Stimulated activated CD8-positive, alpha-beta memory T cell treated with anti-CD3 and anti-CD28 coated beads, Interleukin-12 subunit alpha, Interleukin-12 subunit beta, amount 100 ng/mL, for 24 hours (primary cell): Measurements from ENCODE around the gene COL5A3.
"Not testable (repeated sequence)": the region's sequence is repeated elsewhere in the genome, so short reads cannot be mapped to it uniquely, and the experiment has no call there.

Experiments
- DNase-seq: peaks from one replicate; pipeline ENCODE4 v3.0.0-alpha.2; 2020; ENCODE audit errors: extremely low read depth

The COL5A3 gene

DNA sequence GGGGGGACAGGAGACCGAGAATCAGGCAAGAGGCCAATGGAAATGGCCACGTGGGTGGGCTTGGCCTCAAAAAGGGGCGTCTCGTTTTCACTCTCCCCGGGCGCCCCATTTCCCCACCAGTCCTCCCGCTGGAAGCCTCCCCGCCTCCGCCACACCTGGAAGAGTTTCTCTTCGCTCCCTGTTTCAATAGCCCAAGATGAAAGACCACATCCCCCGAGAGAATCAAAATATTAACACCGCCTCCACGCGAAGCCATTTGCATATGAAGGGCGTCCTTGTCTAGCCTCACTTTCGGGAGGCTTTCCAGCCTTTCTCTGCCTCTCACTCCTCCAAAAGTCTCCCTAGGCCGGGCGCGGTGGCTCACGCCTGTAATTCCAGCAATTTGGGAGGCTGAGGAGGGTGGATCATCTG is 73.3 kb downstream of the COL5A3 start:
- DNase-seq = no peak

- no peak for DNase-seq
Observed at GRCh38 chr19:9936326-9937000, 73.8 kb downstream of the COL5A3 start, which contains the start of gene OLFM2. Gene OLFM2 (minus strand): TSS chr19:9936515. CDS start chr19:9936366, 149 bp downstream.

DNA sequence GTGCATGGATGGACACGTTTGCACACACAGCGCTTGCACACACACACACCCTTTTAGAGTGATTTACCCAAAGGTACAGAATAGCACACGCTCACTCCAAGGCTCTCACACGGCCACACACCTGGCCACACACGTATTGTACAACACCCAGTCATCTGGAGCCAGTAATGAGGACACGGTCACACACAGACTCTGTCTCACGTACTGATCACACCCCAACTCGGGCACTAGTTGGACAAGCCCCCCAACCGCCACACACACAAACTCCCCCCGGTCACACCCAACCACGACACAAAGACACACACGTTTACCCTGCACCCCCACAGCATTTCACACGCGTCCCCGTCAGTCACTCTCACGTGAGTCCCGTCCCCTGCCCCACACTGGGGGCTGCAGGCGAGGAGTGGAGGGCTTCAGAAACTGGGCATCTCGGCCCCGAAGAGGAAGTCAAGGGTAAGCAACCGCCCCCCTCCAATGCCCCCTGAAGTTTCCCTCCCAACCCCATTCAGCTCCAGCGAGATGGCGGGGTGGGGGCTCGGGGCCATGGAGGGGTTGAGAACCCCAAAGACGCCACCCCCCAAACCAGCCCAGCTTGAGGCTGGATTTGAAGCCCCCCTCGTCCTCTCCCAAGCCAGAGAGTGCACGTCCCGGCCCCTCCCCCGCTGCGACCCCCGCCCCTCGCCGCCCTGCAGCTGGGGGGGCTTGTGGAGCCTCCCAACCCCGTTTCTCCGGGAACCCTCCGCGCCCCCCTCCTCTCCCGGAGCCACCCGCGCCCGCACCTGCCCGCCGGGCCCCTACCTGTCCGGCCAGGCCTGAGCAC is 74.6 kb downstream of the COL5A3 start:
- DNase-seq = no peak

GRCh38 chr19:9934132-9934950 is 76.0 kb downstream of the COL5A3 start:
- peak; percentile 56 for DNase-seq

- DNase-seq = no peak
Observed at GRCh38 chr19:9932835-9933234, 77.5 kb downstream of the COL5A3 start.

- DNase-seq = no peak
Observed at GRCh38 chr19:9931629-9932028, 78.7 kb downstream of the COL5A3 start.

DNA sequence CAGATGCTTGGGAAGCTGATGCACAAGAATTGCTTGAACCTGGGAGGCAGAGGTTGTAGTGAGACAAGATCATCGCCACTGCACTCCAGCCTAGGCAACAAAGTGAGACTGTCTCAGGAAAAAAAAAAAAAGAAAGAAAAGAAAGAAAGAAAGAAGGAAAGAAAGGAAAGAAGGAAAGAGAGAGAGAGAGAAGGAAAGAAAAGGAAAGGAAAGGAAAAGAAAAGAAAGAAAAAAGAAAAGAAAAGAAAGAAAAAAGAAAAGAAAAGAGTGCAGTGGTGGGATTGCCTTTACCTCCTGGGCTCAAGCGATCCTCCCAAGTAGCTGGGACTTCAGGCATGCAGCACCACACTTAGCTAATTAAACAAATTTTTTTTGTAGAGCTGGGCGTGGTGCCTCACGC is 86.9 kb downstream of the COL5A3 start:
- DNase-seq = no peak

DNA sequence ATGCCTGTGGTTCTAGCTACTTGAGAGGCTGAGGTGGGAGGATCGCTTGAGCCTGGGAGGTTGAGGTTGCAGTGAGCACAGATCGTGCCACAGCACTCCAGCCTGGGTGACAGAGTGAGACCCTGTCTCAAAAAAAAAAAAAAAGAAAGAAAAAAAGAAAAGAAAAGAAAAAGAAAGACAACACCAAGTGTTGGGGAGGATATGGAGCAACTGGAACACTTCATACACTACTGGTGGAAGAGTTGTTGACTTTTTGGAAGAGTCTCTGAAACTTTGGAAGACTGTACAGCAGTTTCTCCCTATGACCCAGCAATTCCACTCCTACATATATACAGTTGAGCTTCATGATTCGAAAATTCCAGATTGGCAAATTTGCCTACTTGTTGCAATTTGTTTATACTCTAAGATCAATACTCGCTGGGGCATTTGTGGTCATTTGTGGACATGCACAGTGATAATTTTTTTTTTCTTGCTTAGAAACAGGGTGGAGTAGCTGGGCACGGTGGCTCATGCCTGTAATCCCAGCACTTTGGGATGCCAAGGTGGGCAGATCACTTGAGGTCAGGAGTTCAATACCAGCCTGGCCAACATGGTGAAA is 87.4 kb downstream of the COL5A3 start:
- not testable (repeated sequence) for DNase-seq

DNA sequence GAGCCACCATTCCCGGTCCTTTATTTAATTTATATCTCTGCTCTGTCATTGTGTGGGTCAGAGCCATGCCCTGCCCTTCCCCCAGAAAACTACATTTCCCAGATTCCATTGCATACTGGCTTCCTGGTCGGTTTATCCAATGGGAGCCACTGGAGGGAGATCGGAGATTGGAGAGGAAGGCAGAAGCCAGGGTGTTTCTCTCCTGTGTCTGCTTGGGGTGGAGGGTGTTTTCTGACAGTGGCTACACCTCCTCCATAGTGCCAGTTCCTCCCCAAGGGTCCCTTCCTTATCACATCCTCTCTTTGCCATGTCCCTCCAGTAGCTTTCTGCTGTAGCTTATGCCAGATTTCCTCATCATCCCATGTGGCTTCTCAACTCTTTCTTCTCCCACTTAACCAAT is 93.0 kb downstream of the COL5A3 start:
- no peak for DNase-seq

DNA sequence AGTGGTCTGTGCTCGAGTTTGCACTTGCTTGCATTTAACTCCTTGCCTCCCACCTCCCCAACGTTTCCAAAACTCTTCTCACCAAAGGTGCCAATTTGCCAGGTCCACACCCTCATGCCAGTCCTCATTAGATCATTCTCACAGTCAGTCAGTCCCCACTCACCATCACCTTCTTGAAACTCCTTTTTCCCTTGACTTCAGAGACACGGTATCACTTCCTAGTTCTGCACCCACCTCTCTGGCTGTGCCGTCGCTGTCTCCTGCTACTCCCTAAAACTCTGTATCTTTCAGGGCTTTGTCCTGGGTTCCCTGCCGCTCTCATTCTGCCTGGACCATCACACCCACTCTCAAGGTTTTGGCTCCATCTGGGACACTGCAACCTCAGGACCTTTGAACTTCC is 93.6 kb downstream of the COL5A3 start:
- no peak for DNase-seq

- DNase-seq = peak; percentile 54
Observed at GRCh38 chr19:9914315-9915207, 95.7 kb downstream of the COL5A3 start.

DNA sequence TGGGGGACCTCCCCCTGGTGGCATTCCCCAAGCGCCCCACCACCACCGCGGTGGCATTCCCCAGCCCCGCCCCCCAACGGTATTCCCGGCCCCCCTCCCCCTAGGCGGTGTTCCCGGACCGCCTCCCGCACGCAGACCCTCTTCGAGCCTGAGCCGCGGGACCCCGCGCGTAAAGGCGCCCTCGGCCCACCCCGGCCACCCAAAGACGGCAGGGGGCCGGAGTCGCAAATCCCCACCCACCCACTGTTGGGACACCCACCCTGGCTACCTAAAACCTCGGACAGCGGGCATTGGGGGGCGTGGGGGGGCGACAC is 96.3 kb downstream of the COL5A3 start:
- DNase-seq = no peak

- no peak for DNase-seq
Observed at GRCh38 chr19:9913237-9914000, 96.9 kb downstream of the COL5A3 start.

- no peak for DNase-seq
Observed at GRCh38 chr19:9912551-9913236, 97.6 kb downstream of the COL5A3 start.

- DNase-seq = no peak
Observed at GRCh38 chr19:9911524-9912185, 98.6 kb downstream of the COL5A3 start.

- DNase-seq = no peak
Observed at GRCh38 chr19:9910625-9911024, 99.7 kb downstream of the COL5A3 start.
